Activated naive CD4-positive, alpha-beta T cell treated with anti-CD3 and anti-CD28 coated beads for 36 hours (primary cell): ENCODE data around the gene PSORS1C1. TPM values are rescaled to one million over a fixed set of nuclear protein-coding genes. Genes with fewer than 3 reads are reported as not detected.
"Not testable (repeated sequence)": the region's sequence is repeated elsewhere in the genome, so short reads cannot be mapped to it uniquely, and the experiment has no call there.

Experiments
- CTCF ChIA-PET: fragments of 350-600 bp; sonication (Branson Sonifier 250); formaldehyde crosslinking; loops from one replicate; lab custom pipeline; 2021; ENCODE audit warnings: antibody characterized with exemption; lab: Charles Lee
- DNase-seq: peaks from one replicate; pipeline ENCODE4 v3.0.0-alpha.2; 2020
- H3K27ac Mint-ChIP-seq: one replicate; pipeline ENCODE4 v1.8.0; 2021; ENCODE audit warnings: mild to moderate bottlenecking, mixed read lengths
- H3K27me3 Mint-ChIP-seq: one replicate; pipeline ENCODE4 v1.8.0; 2021; ENCODE audit warnings: low read depth, mixed read lengths
- H3K36me3 Mint-ChIP-seq: one replicate; pipeline ENCODE4 v1.8.0; 2021; ENCODE audit warnings: low read depth, mixed read lengths
- H3K4me1 Mint-ChIP-seq: one replicate; pipeline ENCODE4 v1.8.0; 2021; ENCODE audit warnings: low read depth, mixed read lengths
- H3K4me3 Mint-ChIP-seq: one replicate; pipeline ENCODE4 v1.8.0; 2021; ENCODE audit warnings: mild to moderate bottlenecking, moderate library complexity, mixed read lengths
- H3K9me3 Mint-ChIP-seq: one replicate; pipeline ENCODE4 v1.8.0; 2021; ENCODE audit warnings: mixed read lengths
- intact Hi-C: fragments of 100-400 bp; cut with micrococcal nuclease; formaldehyde crosslinking; loops from one replicate; pipeline ENCODE4 v1.15.1; 2023
- total RNA-seq, 2 experiments: library from RNA; stranded (reverse); gene quantifications; one replicate each; pipeline ENCODE4 v1.2.3, GENCODE V29; 2021

PSORS1C1 gene
- total RNA-seq, 2 experiments from 2014 or later: 0.29 to 0.40 TPM

GRCh38 chr6:31154436-31154835 lies 39.8 kb downstream of the PSORS1C1 start:
- intact Hi-C loops: loop anchor here (10.0 kb wide), 1 partner anchor 810 kb away; the partner anchor contains the start of gene RPP21
- Mint-ChIP-seq H3K4me1 (peaks cover 13% of the 10 kb centered on the region), H3K36me3 (peaks cover 37% of the 10 kb centered on the region), H3K4me3 (no peak overlapping the region), H3K9me3 (no peaks in the 10 kb centered on the region), H3K27ac (no peak overlapping the region), H3K27me3 (no peaks in the 10 kb centered on the region)
- CTCF ChIA-PET: interaction anchor here (1.1 kb wide), 1 partner anchor 212 kb away, joined by 3 read pairs; no protein-coding TSS in a partner anchor
- DNase-seq: no peak

- CTCF ChIA-PET: interaction anchor here (0.7 to 2.2 kb wide), 4 partner anchors 20 to 41 kb away, joined by 3 to 5 read pairs (median 3); no protein-coding TSS in a partner anchor
- intact Hi-C loops: loop anchor here (10.0 kb wide), 1 partner anchor 812 kb away; the partner anchor contains the start of gene RPP21
- H3K9me3 Mint-ChIP-seq: no peaks in the 10 kb centered on the region
- no peak for DNase-seq
- H3K4me3 Mint-ChIP-seq: peak overlapping the region; percentile 97
- H3K36me3 Mint-ChIP-seq: peaks cover 45% of the 10 kb centered on the region
- H3K4me1 Mint-ChIP-seq: peaks cover 27% of the 10 kb centered on the region
- H3K27ac Mint-ChIP-seq: no peak overlapping the region
- no peaks in the 10 kb centered on the region for H3K27me3 Mint-ChIP-seq
Measured at GRCh38 chr6:31156641-31157040, 42.0 kb downstream of the PSORS1C1 start.

- intact Hi-C loops: loop anchor here (1.0 to 10.0 kb wide), 5 partner anchors 23 to 813 kb away; partner anchors contain the start of genes HLA-C and RPP21
- H3K36me3 Mint-ChIP-seq: peaks cover 54% of the 10 kb centered on the region
- CTCF ChIA-PET: interaction anchor here (1.0 to 2.2 kb wide), 5 partner anchors 20 to 209 kb away, joined by 3 to 6 read pairs (median 3); no protein-coding TSS in a partner anchor
- DNase-seq: no peak
- peaks cover 33% of the 10 kb centered on the region for H3K4me1 Mint-ChIP-seq
- H3K27ac Mint-ChIP-seq: peak within 1 kb of the TSS; percentile 83
- peak within 1 kb of the TSS; percentile 97 for H3K4me3 Mint-ChIP-seq
- no peaks in the 10 kb centered on the region for H3K9me3 Mint-ChIP-seq
- H3K27me3 Mint-ChIP-seq: no peaks in the 10 kb centered on the region
Measured at GRCh38 chr6:31157513-31158139, 43.0 kb downstream of the PSORS1C1 start, which contains the start of gene CCHCR1. Gene CCHCR1 (minus strand): TSS chr6:31157802. CDS start chr6:31157600, 202 bp downstream.

- Mint-ChIP-seq H3K27ac (peak within 1 kb of the TSS; percentile 83), H3K4me1 (peaks cover 37% of the 10 kb centered on the region), H3K9me3 (no peaks in the 10 kb centered on the region), H3K4me3 (peak within 1 kb of the TSS; percentile 97), H3K36me3 (peaks cover 54% of the 10 kb centered on the region), H3K27me3 (no peaks in the 10 kb centered on the region)
- intact Hi-C loops: loop anchor here (1.0 to 10.0 kb wide), 5 partner anchors 22 to 814 kb away; partner anchors contain the start of genes HLA-C and RPP21
- CTCF ChIA-PET: interaction anchor here (1.0 to 2.2 kb wide), 5 partner anchors 21 to 208 kb away, joined by 3 to 6 read pairs (median 3); no protein-coding TSS in a partner anchor
- DNase-seq: peak; percentile 100
Measured at GRCh38 chr6:31158140-31158862, 43.7 kb downstream of the PSORS1C1 start, which contains the start of gene TCF19. Gene TCF19 (plus strand): TSS chr6:31158589. CDS start chr6:31159470, 881 bp downstream.

- Mint-ChIP-seq H3K4me1 (peaks cover 41% of the 10 kb centered on the region), H3K27me3 (no peaks in the 10 kb centered on the region), H3K27ac (peak overlapping the region; percentile 80), H3K9me3 (no peaks in the 10 kb centered on the region), H3K36me3 (peaks cover 54% of the 10 kb centered on the region), H3K4me3 (peak overlapping the region; percentile 97)
- intact Hi-C loops: loop anchor here (1.0 to 10.0 kb wide), 5 partner anchors 22 to 814 kb away; partner anchors contain the start of genes HLA-C and RPP21
- CTCF ChIA-PET: interaction anchor here (0.9 to 2.2 kb wide), 5 partner anchors 30 to 208 kb away, joined by 3 to 6 read pairs (median 4); no protein-coding TSS in a partner anchor
- DNase-seq: peak; percentile 50
Measured at GRCh38 chr6:31158863-31159855, 44.6 kb downstream of the PSORS1C1 start.

- H3K4me3 Mint-ChIP-seq: no peak overlapping the region
- CTCF ChIA-PET: no interaction called here
- no peaks in the 10 kb centered on the region for H3K27me3 Mint-ChIP-seq
- H3K4me1 Mint-ChIP-seq: peaks cover 49% of the 10 kb centered on the region
- DNase-seq: no peak
- intact Hi-C loops: no loop called here
- H3K27ac Mint-ChIP-seq: peak overlapping the region; percentile 28
- peaks cover 42% of the 10 kb centered on the region for H3K36me3 Mint-ChIP-seq
- H3K9me3 Mint-ChIP-seq: no peaks in the 10 kb centered on the region
Measured at GRCh38 chr6:31161216-31162126, 46.9 kb downstream of the PSORS1C1 start.

GRCh38 chr6:31162463-31163165 lies 48.0 kb downstream of the PSORS1C1 start:
- H3K27ac Mint-ChIP-seq: no peak overlapping the region
- CTCF ChIA-PET: interaction anchor here (1.2 kb wide), 1 partner anchor 30 kb away, joined by 3 read pairs; no protein-coding TSS in a partner anchor
- peaks cover 42% of the 10 kb centered on the region for H3K4me1 Mint-ChIP-seq
- no peak for DNase-seq
- peaks cover 40% of the 10 kb centered on the region for H3K36me3 Mint-ChIP-seq
- H3K27me3 Mint-ChIP-seq: no peaks in the 10 kb centered on the region
- no peaks in the 10 kb centered on the region for H3K9me3 Mint-ChIP-seq
- intact Hi-C loops: no loop called here
- H3K4me3 Mint-ChIP-seq: no peak overlapping the region

GRCh38 chr6:31163922-31164321 lies 49.3 kb downstream of the PSORS1C1 start:
- Mint-ChIP-seq H3K36me3 (peaks cover 35% of the 10 kb centered on the region), H3K27me3 (no peaks in the 10 kb centered on the region), H3K9me3 (no peaks in the 10 kb centered on the region), H3K4me1 (peaks cover 39% of the 10 kb centered on the region), H3K27ac (peak overlapping the region; percentile 26), H3K4me3 (no peak overlapping the region)
- intact Hi-C loops: no loop called here
- no peak for DNase-seq
- CTCF ChIA-PET: interaction anchor here (0.6 kb wide), 1 partner anchor 56 kb away, joined by 4 read pairs; no protein-coding TSS in a partner anchor

GRCh38 chr6:31164475-31165063 lies 50.0 kb downstream of the PSORS1C1 start:
- H3K27me3 Mint-ChIP-seq, H3K4me3 Mint-ChIP-seq, H3K27ac Mint-ChIP-seq, H3K9me3 Mint-ChIP-seq, intact Hi-C loops, DNase-seq: not testable (repeated sequence)
- CTCF ChIA-PET: interaction anchor here (0.6 to 1.8 kb wide), 4 partner anchors 57 to 387 kb away, joined by 3 to 9 read pairs (median 4); no protein-coding TSS in a partner anchor
- H3K4me1 Mint-ChIP-seq: peaks cover 34% of the 10 kb centered on the region
- H3K36me3 Mint-ChIP-seq: peaks cover 29% of the 10 kb centered on the region
